Urinary bladder (tissue), 4 donors: ENCODE measurements around the gene ZDHHC14. TPM values are rescaled to one million over a fixed set of nuclear protein-coding genes. Genes with fewer than 3 reads are reported as not detected.
"Not testable (repeated sequence)": the region's sequence is repeated elsewhere in the genome, so short reads cannot be mapped to it uniquely, and the experiment has no call there.

Source experiments
- DNase-seq: peaks from one replicate; pipeline ENCODE4 v3.0.0-alpha.2; 2015; ENCODE audit errors: extremely low spot score
- H3K27ac ChIP-seq: one replicate; pipeline ENCODE4 v1.5.1; 2013; ENCODE audit warnings: low read depth, mild to moderate bottlenecking, moderate library complexity
- H3K36me3 ChIP-seq: one replicate; pipeline ENCODE4 v1.6.1; 2013; ENCODE audit warnings: mild to moderate bottlenecking, moderate library complexity; ENCODE audit not compliant: insufficient read depth
- H3K4me1 ChIP-seq: one replicate; pipeline ENCODE4 v1.6.1; 2013; ENCODE audit warnings: mild to moderate bottlenecking, moderate library complexity; ENCODE audit not compliant: insufficient read depth
- H3K4me3 ChIP-seq: one replicate; pipeline ENCODE4 v1.5.1; 2013; ENCODE audit warnings: low read depth, low read length
- WGBS: extraction: QIAGEN DNeasy Blood & Tissue Kit; methylation state at CpG from one replicate; pipeline ENCODE4 v1.1.7; 2013; 5-methylcytosine and 5-hydroxymethylcytosine counted together
- polyA plus RNA-seq: library from polyadenylated mRNA; stranded (reverse); fragments of 200-250 nt; gene quantifications from one replicate; pipeline ENCODE4 v1.2.3, GENCODE V29; 2013
- total RNA-seq: library from RNA; depleted of rRNA; stranded (reverse); fragments of >200 nt; gene quantifications from one replicate; pipeline ENCODE4 v1.2.3, GENCODE V29; 2014
- donor health status: healthy with polysubstance abuse.
- donor health status: healthy.

ZDHHC14 gene
- total and polyA plus RNA-seq, 2 donors, result 9.6 to 10.2 TPM

DNA sequence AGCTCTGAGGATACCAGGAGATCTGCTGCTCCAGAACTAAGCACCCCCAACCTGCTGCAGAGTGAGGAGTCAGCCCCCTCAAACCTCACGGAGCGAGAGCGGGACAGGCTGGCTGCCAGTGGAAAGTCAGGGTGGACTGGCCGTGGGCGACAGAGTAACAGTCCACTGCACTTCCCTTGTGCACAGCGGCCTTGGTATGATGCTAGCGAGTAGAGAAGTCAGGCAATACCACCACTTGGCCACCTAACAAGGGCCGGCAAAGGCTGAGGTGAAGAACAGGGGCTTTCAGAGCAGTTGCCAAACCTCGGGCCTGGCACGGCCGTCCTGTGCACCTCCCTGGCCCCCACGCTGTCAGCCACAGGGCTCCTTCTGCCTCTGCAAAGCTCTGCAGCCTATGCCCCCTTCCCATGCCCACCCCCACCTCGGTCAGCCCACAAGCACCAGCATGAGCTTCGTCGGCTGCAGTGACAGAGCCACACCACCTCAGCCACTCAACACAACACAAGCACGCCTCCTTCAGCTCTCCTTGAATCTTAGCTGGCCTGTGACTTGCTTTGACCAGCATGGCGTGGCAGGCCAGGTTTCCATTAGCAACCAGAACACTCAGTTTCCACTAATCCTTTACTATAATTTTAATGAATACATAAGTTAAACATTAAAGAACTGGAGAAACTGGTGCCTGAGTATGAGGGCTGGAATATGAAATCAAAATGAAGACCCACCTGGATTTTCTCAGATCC, 314.5 kb downstream of the ZDHHC14 start:
- DNase-seq, result no peak
- H3K27ac ChIP-seq, result no peak overlapping the region
- WGBS, result 88% methylated on average over 17 of the region's 17 CpGs
- H3K36me3 ChIP-seq, result no peaks in the 10 kb centered on the region
- H3K4me3 ChIP-seq, result no peak overlapping the region
- H3K4me1 ChIP-seq, result no peaks in the 10 kb centered on the region

- Histone ChIP-seq H3K36me3 (no peaks in the 10 kb centered on the region), H3K4me1 (no peaks in the 10 kb centered on the region), H3K27ac (no peak overlapping the region), H3K4me3 (no peak overlapping the region)
- DNase-seq, result no peak
- WGBS, result 77% methylated on average over 17 of the region's 17 CpGs
Measured at GRCh38 chr6:157699777-157700636, 319.0 kb downstream of the ZDHHC14 start.

DNA sequence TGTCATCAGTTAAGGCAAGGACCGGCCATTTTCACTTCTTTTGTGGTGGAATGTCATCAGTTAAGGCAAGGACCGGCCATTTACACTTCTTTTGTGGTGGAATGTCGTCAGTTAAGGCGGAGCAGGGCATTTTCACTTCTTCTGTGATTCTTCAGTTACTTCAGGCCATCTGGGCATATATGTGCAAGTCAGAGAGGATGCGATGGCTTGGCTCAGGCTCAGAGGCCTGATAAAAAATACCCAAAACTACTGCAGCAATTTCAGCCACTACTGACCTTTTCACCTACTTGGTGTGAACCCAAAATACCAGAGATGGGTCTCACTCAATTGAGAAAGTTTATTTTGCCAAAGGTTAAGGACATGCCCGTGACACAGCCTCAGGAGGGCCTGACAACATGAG, 325.4 kb downstream of the ZDHHC14 start:
- DNase-seq, H3K36me3 ChIP-seq, H3K4me1 ChIP-seq, H3K4me3 ChIP-seq, H3K27ac ChIP-seq: not testable (repeated sequence)
- 85% methylated on average over 6 of the region's 6 CpGs for WGBS

DNA sequence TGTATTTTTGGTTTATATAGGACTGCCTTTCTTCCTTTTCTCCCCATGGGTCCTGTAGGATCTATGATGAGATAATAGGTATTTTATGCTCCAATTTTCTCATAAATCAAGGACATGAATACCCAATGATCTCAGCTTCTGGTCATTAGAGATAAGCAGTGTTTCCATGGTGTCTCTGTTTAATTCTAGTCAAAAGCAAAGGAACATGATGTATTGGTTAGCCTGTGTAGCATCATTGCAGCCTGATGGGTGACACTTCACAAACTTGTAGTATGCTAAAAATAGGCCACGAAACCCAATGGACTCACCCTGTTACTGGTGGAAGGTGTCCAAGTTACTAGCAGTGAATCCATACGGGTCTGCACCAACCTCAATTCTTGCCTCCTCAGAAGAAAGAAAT, 325.9 kb downstream of the ZDHHC14 start:
- no peak overlapping the region for H3K27ac ChIP-seq
- no peak for DNase-seq
- no peaks in the 10 kb centered on the region for H3K4me1 ChIP-seq
- no peak overlapping the region for H3K4me3 ChIP-seq
- H3K36me3 ChIP-seq, result no peaks in the 10 kb centered on the region
- WGBS, result 50% methylated on average over 2 of the region's 2 CpGs

GRCh38 chr6:157707576-157707975, 326.6 kb downstream of the ZDHHC14 start:
- WGBS, result 76% methylated on average over 6 of the region's 6 CpGs
- H3K4me1 ChIP-seq, result no peaks in the 10 kb centered on the region
- H3K36me3 ChIP-seq, result no peaks in the 10 kb centered on the region
- H3K4me3 ChIP-seq, result no peak overlapping the region
- no peak for DNase-seq
- no peak overlapping the region for H3K27ac ChIP-seq

- WGBS, result 66% methylated on average over 3 of the region's 3 CpGs
- Histone ChIP-seq H3K27ac (no peak overlapping the region), H3K4me3 (no peak overlapping the region), H3K36me3 (no peaks in the 10 kb centered on the region), H3K4me1 (no peaks in the 10 kb centered on the region)
- DNase-seq, result no peak
Measured at GRCh38 chr6:157708239-157708638, 327.2 kb downstream of the ZDHHC14 start.

DNA sequence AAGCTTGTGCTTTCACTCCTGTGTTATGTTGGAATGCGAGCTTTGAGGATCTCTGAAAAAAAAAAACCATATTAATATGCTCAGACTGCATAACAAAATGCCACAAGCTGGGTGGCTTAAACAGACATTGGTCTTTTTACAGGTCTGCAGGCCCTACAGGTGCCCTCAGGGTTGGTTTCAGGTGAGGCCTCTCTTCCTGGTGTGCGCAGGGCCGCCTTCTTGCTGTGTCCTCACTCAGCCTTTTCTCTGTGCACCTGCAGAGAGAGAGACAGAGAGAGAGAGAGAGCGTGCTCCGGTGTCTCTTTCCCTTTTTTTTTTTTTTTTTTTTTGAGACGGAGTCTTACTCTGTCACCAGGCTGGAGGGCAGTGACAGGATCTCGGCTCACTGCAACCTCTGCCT, 327.9 kb downstream of the ZDHHC14 start:
- Histone ChIP-seq H3K36me3 (no peaks in the 10 kb centered on the region), H3K4me3 (no peak overlapping the region), H3K4me1 (no peaks in the 10 kb centered on the region), H3K27ac (no peak overlapping the region)
- WGBS, result 83% methylated on average over 5 of the region's 7 CpGs
- DNase-seq, result no peak

DNA sequence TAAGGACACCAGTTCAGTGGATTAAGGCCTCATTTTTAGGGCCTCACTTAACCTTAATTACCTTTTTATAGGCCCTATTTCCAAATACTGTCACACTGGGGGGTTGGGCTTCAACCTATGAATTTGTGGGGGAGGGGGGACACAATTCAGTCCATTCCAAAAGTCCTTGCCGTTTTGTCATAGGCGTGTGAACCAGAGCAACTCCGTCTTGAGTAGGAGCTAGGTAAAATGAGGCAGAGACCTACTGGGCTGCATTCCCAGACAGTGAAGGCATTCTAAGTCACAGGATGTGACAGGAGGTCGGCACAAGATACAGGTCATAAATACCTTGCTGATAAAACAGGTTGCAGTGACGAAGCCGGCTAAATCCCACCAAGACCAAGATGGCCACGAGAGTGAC, 328.6 kb downstream of the ZDHHC14 start:
- no peak for DNase-seq
- Histone ChIP-seq H3K36me3 (no peaks in the 10 kb centered on the region), H3K27ac (no peak overlapping the region), H3K4me1 (no peaks in the 10 kb centered on the region), H3K4me3 (no peak overlapping the region)
- WGBS, result 72% methylated on average over 7 of the region's 7 CpGs

DNA sequence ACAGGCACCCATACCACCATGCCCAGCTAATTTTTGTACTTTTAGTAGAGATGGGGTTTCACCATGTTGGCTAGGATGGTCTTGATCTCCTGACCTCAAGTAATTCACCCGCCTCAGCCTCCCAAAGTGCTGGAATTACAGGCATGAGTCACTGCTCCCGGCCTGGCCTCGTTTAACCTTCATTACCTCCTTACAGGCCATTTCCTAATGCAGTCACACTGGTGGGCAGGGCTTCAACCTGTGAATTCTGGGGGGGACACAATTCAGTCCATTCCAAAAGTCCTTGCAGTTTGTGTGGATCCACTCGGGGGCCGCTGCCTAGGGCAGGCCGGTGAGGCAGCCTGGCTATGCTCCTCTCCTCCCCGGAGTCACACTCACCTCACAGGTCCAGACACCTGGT, 329.6 kb downstream of the ZDHHC14 start:
- 82% methylated on average over 7 of the region's 7 CpGs for WGBS
- Histone ChIP-seq H3K27ac (no peak overlapping the region), H3K36me3 (no peaks in the 10 kb centered on the region), H3K4me1 (no peaks in the 10 kb centered on the region), H3K4me3 (no peak overlapping the region)
- no peak for DNase-seq

- no peaks in the 10 kb centered on the region for H3K36me3 ChIP-seq
- H3K4me1 ChIP-seq, result no peaks in the 10 kb centered on the region
- 95% methylated on average over 8 of the region's 8 CpGs for WGBS
- no peak overlapping the region for H3K4me3 ChIP-seq
- no peak for DNase-seq
- no peak overlapping the region for H3K27ac ChIP-seq
Measured at GRCh38 chr6:157711060-157711459, 330.1 kb downstream of the ZDHHC14 start.

DNA sequence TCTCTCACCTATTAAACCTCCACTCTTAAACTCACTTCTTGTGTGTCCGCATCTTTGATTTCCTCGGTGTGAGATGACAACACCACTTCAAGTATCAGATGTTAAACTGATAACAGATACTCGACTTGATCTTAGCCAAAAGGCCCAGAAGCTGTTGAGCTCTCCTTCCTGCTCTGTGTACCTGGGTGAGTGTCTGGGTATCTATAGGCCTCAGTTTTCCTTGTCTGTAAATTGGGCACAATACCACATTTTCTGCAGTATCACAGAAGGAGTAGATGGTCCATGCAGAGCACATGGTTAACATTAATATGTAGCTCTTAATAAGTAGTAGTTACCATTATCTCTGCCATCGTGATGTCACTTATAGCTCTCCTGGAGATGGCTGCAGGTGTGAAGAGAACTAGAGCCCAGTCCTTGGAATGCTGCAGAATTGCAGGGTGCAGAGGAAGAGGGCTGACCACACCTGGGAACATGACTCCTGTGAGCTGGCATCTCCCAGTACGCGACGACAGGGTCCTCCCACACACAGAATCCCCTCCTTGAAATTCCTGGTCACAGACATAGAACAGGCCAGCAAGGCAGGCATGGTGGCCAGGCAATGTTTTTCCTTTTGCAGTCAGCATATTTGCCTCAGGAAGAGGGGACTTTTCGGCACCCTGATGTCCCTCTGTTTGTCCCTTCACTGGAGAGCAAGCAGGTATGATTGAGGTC, 331.8 kb downstream of the ZDHHC14 start:
- H3K27ac ChIP-seq, result no peak overlapping the region
- 89% methylated on average over 8 of the region's 8 CpGs for WGBS
- no peaks in the 10 kb centered on the region for H3K4me1 ChIP-seq
- H3K4me3 ChIP-seq, result no peak overlapping the region
- no peak for DNase-seq
- H3K36me3 ChIP-seq, result no peaks in the 10 kb centered on the region

GRCh38 chr6:157713451-157714152, 332.6 kb downstream of the ZDHHC14 start:
- no peaks in the 10 kb centered on the region for H3K4me1 ChIP-seq
- no peak for DNase-seq
- H3K4me3 ChIP-seq, result no peak overlapping the region
- WGBS, result 95% methylated on average over 12 of the region's 12 CpGs
- no peak overlapping the region for H3K27ac ChIP-seq
- no peaks in the 10 kb centered on the region for H3K36me3 ChIP-seq

DNA sequence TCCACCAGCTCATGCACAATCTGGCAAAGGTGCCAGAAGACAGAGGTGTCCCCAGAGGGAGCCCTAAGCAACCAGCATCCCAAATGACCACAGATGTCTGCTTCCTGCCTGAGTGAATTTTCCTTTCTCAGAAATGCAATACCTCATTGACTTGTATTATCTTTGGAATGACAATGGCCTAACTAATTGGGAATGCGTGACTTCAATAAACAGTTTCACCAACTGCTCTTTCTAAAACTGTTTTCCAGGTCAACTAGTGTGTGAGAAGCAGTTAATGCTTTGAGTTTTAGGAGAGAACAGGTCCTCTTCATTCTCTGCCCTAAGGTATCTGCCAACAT, 333.1 kb downstream of the ZDHHC14 start:
- WGBS, result 92% methylated on average over 1 of the region's 1 CpG
- H3K27ac ChIP-seq, result no peak overlapping the region
- no peak for DNase-seq

More for the DNA sequence above, 333.1 kb downstream of the ZDHHC14 start:
- H3K4me3 ChIP-seq, result no peak overlapping the region
- no peaks in the 10 kb centered on the region for H3K36me3 ChIP-seq
- no peaks in the 10 kb centered on the region for H3K4me1 ChIP-seq
